WI38 (cell line): Measurements from ENCODE around the gene XPO5.
A peak's percentile ranks its signal among the peaks of the same experiment; 100 is the strongest.
"Not testable (repeated sequence)": the region's sequence is repeated elsewhere in the genome, so short reads cannot be mapped to it uniquely, and the experiment has no call there.

Experiments used
- H3K4me3 ChIP-seq: 2 replicates; pipeline ENCODE4 v1.5.1; 2011; ENCODE audit warnings: low read depth, mild to moderate bottlenecking, control low read depth, low read length
- TF ChIP-seq, protein P1 (sequence below): IDR thresholded peaks from 2 replicates; pipeline ENCODE4 v1.5.1; 2012; ENCODE audit warnings: low read depth, mild to moderate bottlenecking, control low read depth, low read length

The XPO5 gene

DNA sequence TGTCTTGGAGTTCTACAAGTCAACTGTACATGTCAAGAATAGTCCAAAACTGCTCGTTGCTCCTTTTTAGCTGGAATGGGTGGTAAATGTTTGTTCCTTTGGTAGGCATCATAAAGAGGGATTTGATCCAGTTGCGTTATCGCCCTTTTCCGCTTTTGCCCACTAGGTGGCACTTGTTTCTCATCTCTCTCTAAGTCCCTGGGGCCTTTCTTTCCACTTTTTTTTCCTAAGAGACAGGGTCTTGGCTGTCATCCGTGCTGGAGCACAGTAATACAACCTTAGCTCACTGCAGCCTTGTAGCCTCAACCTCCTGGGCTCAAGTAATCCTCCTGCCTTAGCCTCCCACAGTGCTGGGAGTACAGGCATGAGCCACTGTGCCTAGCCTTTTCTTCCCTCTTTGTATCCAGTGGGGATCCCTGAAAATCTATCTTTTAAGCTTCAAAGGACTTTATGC lies 32.5 kb upstream of the XPO5 start:
- no peak overlapping the region for H3K4me3 ChIP-seq
- TF ChIP-seq, protein P1, sequence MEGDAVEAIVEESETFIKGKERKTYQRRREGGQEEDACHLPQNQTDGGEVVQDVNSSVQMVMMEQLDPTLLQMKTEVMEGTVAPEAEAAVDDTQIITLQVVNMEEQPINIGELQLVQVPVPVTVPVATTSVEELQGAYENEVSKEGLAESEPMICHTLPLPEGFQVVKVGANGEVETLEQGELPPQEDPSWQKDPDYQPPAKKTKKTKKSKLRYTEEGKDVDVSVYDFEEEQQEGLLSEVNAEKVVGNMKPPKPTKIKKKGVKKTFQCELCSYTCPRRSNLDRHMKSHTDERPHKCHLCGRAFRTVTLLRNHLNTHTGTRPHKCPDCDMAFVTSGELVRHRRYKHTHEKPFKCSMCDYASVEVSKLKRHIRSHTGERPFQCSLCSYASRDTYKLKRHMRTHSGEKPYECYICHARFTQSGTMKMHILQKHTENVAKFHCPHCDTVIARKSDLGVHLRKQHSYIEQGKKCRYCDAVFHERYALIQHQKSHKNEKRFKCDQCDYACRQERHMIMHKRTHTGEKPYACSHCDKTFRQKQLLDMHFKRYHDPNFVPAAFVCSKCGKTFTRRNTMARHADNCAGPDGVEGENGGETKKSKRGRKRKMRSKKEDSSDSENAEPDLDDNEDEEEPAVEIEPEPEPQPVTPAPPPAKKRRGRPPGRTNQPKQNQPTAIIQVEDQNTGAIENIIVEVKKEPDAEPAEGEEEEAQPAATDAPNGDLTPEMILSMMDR = peak; percentile 78

DNA sequence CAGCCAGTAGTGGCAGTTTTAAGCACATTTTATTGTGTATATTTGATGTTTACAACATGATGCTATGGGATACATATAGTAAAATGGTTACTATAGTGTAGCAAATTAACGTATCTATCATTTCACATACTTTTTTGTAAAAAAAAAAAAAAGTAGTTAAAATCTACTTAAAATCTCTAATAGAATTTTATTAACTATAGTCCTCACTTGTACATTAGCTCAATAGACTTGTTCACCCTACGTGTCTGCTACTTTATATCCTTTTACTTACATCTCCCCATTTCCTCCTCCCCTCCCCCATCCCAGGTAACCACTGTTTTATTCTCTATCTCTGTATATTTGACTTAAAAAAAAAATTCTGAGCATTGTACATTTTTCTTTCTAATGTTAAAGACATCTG lies 30.2 kb upstream of the XPO5 start:
- H3K4me3 ChIP-seq = no peak overlapping the region
- TF ChIP-seq, protein P1 = no peak

DNA sequence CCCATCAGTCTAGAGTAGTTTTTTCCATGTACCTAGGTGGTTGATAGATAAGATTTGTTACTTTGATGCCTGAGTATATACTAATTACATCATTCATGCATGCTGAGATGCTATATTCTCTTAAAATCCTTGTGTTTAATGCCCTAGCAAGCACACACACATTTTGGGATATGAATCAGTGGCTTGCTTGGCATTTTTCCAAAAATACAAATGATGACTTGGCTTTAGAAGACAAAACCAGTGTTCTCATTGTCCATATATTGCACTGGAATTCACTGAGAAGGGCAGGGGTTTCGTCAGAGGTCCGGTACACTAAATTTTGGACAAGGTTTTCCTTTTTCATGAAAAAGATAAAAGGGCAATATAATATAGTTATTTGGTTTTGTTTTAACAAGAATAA lies 28.3 kb upstream of the XPO5 start:
- TF ChIP-seq, protein P1 = no peak
- H3K4me3 ChIP-seq = no peak overlapping the region

DNA sequence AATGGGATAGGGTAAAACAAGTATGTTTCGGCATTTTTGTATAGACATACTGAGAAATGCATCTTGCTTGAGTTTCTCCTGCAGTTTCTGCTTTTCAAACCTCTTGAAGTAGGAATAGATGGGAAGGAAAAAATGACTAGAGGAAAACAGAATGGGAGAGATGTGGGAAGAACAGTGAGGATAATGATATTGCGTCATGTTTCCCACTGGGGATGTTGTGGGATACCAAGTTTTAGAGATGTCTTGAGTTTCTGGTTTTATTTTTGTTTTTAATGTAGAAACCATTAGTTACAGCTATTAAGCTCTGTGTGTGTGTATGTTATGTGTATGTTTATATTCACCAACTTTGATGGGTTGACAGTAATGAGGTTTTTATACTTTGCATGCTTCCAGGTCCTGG lies 24.8 kb upstream of the XPO5 start:
- TF ChIP-seq, protein P1 = no peak
- no peak overlapping the region for H3K4me3 ChIP-seq

DNA sequence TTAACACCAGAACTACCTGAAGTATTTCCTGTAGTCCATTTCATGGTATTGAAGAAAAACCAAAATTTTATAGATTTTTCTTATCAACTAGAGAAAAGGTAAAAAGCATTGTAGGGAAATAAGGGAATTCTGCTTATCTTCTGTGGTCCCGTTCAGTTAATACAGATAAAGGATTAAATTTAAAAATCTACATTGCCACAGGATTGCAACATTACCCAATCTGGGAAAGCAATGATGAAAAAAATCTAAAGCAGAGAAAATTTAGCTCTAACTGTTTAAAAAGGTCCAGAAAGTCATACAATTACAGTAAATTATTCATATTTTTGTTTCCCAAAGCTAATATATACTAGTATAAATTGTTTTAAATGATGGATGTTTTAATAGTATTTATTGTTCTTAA lies 18.1 kb upstream of the XPO5 start:
- TF ChIP-seq, protein P1 = no peak
- H3K4me3 ChIP-seq = no peak overlapping the region

DNA sequence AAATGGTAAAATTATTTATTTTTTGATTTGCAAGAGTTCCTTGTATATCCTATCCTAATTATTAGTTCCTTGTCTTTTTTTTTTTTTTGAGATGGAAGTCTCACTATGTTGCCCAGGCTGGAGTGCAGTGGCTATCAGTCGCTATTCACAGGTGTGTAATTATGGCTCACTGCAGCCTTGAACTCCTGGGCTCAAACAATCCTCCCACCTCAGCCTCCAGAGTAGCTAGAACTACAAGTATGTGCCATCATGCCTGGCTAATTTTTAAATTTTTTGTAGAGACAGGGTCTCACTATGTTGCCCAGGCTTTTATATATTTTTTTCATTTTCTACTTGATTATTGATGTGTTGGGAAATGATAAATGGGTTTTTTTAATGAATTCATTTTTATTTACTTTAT lies 13.7 kb upstream of the XPO5 start:
- H3K4me3 ChIP-seq = not testable (repeated sequence)

DNA sequence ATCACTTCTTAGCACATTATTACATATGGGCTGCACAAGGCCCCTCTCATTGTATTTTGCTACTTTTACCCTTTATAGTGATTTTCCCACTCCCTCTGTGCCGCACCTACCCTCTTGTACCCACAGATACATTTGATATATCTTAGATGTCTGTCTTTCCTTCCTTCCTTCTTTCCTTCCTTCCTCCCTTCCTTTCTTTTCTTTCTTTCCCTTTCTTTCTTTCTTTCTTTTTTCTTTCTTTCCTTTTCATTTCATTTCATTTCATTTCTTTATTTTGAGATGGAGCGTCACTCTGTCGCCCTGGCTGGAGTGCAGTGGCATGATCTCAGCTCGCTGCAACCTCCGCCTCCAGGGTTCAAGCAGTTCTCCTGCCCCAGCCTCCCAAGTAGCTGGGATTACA lies 12.4 kb upstream of the XPO5 start:
- TF ChIP-seq, protein P1 = no peak
- H3K4me3 ChIP-seq = no peak overlapping the region

DNA sequence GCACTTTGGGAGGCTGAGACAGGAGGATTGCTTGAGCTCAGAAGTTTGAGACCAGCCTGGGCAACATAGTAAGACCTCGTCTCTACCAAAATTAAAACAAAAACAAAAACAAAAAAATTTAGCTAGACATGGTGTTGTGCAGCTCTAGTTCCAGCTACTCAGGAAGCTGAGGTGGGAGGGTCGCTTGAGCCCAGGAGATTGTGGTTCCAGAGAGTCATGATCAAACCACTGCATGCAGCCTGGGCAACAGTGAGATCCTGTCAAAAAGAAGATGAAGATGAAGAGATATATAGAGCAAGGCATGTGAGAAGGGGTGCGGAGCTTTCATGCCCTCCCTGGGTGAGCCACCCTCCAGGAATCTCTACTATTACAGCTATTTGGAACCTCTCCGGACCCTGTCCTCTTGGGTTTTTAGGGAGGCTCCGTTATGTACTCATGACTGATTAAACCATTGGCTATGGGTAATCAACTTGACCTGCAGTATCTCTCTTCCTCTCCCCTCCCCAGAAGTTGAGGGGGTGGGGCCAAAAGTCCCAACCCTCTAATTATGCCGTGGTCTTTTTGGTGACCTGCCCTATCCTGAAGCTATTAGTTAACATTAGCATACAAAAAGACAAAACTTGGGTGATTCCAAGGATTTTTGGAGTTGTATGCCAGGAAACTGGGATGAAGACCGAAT lies 9.2 kb upstream of the XPO5 start:
- H3K4me3 ChIP-seq = no peak overlapping the region
- TF ChIP-seq, protein P1 = no peak
